Liver (tissue), 3 donors: ENCODE data around the gene PTK6.
A peak's percentile ranks its signal among the peaks of the same experiment; 100 is the strongest.

Experiments
- GABPA ChIP-seq, 2 donors: IDR thresholded peaks in 1 of 2; conservative IDR thresholded peaks in 1 of 2; 2 replicates each; pipeline ENCODE4 v1.6.1; 2016; ENCODE audit warnings: antibody characterized with exemption in 2 of 2, mild to moderate bottlenecking in 1 of 2, moderate library complexity in 1 of 2
- RAD21 ChIP-seq, 2 donors: IDR thresholded peaks; 2 replicates each; pipeline ENCODE4 v1.6.1; 2016; ENCODE audit warnings: antibody characterized with exemption in 2 of 2, mild to moderate bottlenecking in 2 of 2
- YY1 ChIP-seq: IDR thresholded peaks from 2 replicates; pipeline ENCODE4 v1.6.1; 2016; ENCODE audit warnings: antibody characterized with exemption, mild to moderate bottlenecking
- TF ChIP-seq, protein P1 (sequence below): fragments of 150-350 bp; IDR thresholded peaks from 2 replicates; pipeline ENCODE4 v1.5.1; 2017; ENCODE audit warnings: improper control_type of control experiment, low read depth, low read length; ENCODE audit not compliant: missing input control
- TF ChIP-seq, protein P2 (sequence below): IDR thresholded peaks from 2 replicates; pipeline ENCODE4 v1.6.1; 2016; ENCODE audit warnings: antibody characterized with exemption, mild to moderate bottlenecking
- TF ChIP-seq, protein P3 (sequence below): IDR thresholded peaks from 2 replicates; pipeline ENCODE4 v1.6.1; 2016; ENCODE audit warnings: antibody characterized with exemption
- TF ChIP-seq, protein P4 (sequence below): IDR thresholded peaks from 2 replicates; pipeline ENCODE4 v1.6.1; 2016; ENCODE audit warnings: antibody characterized with exemption
- donor health status: healthy.
- donor health status: healthy.

DNA sequence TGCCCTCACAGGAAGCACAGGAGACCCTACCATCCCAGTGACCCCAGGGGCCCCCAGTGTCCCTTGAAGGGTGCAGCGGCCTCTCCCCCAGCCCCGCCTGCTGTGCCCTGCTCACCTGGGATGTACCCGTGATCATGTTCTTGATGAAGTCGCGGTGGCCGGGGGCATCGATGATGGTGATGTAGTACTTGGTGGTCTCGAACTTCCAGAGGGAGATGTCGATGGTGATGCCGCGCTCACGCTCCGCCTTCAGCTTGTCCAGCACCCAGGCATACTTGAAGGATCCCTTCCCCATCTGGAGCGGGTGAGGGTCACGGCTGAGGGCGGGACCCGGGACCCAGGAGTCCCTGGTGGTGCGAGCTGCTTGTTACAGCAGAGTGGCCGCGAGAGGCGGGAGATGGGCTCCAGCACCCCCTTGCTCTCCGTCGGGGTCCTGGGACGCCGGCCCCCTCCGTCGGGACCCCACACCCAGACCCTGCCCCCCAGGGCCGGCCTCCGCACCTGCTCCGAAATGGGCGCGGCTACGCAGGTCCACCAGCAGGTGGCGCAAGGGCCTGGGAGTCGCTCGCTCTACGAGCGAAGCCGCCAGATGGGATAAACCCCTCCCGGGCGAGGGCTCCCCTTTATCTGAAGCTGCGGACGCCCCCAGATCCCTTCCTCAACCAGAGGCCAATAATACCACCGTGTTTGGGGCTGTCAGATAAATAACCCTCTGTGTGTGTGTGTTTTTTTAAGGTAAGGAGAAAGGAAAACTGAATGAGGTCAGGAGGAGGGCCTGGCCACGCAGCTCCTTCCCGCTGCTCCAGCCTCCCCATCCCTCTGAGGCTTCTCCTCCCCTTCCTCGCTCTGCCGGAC is 41.2 kb downstream of the PTK6 start:
- TF ChIP-seq, protein P1, sequence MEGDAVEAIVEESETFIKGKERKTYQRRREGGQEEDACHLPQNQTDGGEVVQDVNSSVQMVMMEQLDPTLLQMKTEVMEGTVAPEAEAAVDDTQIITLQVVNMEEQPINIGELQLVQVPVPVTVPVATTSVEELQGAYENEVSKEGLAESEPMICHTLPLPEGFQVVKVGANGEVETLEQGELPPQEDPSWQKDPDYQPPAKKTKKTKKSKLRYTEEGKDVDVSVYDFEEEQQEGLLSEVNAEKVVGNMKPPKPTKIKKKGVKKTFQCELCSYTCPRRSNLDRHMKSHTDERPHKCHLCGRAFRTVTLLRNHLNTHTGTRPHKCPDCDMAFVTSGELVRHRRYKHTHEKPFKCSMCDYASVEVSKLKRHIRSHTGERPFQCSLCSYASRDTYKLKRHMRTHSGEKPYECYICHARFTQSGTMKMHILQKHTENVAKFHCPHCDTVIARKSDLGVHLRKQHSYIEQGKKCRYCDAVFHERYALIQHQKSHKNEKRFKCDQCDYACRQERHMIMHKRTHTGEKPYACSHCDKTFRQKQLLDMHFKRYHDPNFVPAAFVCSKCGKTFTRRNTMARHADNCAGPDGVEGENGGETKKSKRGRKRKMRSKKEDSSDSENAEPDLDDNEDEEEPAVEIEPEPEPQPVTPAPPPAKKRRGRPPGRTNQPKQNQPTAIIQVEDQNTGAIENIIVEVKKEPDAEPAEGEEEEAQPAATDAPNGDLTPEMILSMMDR: peak; percentile 72
- TF ChIP-seq, protein P2, sequence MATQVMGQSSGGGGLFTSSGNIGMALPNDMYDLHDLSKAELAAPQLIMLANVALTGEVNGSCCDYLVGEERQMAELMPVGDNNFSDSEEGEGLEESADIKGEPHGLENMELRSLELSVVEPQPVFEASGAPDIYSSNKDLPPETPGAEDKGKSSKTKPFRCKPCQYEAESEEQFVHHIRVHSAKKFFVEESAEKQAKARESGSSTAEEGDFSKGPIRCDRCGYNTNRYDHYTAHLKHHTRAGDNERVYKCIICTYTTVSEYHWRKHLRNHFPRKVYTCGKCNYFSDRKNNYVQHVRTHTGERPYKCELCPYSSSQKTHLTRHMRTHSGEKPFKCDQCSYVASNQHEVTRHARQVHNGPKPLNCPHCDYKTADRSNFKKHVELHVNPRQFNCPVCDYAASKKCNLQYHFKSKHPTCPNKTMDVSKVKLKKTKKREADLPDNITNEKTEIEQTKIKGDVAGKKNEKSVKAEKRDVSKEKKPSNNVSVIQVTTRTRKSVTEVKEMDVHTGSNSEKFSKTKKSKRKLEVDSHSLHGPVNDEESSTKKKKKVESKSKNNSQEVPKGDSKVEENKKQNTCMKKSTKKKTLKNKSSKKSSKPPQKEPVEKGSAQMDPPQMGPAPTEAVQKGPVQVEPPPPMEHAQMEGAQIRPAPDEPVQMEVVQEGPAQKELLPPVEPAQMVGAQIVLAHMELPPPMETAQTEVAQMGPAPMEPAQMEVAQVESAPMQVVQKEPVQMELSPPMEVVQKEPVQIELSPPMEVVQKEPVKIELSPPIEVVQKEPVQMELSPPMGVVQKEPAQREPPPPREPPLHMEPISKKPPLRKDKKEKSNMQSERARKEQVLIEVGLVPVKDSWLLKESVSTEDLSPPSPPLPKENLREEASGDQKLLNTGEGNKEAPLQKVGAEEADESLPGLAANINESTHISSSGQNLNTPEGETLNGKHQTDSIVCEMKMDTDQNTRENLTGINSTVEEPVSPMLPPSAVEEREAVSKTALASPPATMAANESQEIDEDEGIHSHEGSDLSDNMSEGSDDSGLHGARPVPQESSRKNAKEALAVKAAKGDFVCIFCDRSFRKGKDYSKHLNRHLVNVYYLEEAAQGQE: no peak
- TF ChIP-seq, protein P3, sequence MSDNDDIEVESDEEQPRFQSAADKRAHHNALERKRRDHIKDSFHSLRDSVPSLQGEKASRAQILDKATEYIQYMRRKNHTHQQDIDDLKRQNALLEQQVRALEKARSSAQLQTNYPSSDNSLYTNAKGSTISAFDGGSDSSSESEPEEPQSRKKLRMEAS: no peak
- TF ChIP-seq GABPA (IDR thresholded peaks at IDR 0.05 in 1 of 2, conservative IDR thresholded peaks at IDR 0.05 in 1 of 2) (no peak), RAD21 (IDR thresholded peaks at IDR 0.05) (peak; percentile 69 to 77), YY1 (no peak)
- TF ChIP-seq, protein P4, sequence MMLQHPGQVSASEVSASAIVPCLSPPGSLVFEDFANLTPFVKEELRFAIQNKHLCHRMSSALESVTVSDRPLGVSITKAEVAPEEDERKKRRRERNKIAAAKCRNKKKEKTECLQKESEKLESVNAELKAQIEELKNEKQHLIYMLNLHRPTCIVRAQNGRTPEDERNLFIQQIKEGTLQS: no peak
